Stimulated activated CD8-positive, alpha-beta memory T cell treated with anti-CD3 and anti-CD28 coated beads, Interleukin-2, amount 100 ng/mL, for 1 hour (primary cell): Measurements from ENCODE around the gene ACTL7B.
"Not testable (repeated sequence)": the region's sequence is repeated elsewhere in the genome, so short reads cannot be mapped to it uniquely, and the experiment has no call there.

Source experiments
- DNase-seq, 2 donors: peaks; one replicate each; pipeline ENCODE4 v3.0.0-alpha.2; 2020; ENCODE audit warnings: low read depth in 2 of 2

Gene ACTL7B

GRCh38 chr9:108869092-108869725 lies 13.4 kb upstream of the ACTL7B start:
- no peak for DNase-seq

- no peak for DNase-seq
Observed at GRCh38 chr9:108867829-108868228, 12.0 kb upstream of the ACTL7B start.

- no peak for DNase-seq
Observed at GRCh38 chr9:108867116-108867515, 11.3 kb upstream of the ACTL7B start.

GRCh38 chr9:108866001-108866420 lies 10.2 kb upstream of the ACTL7B start:
- no peak for DNase-seq

GRCh38 chr9:108865037-108865436 lies 9.3 kb upstream of the ACTL7B start:
- DNase-seq, result no peak

- DNase-seq, result no peak
Observed at GRCh38 chr9:108864446-108864845, 8.7 kb upstream of the ACTL7B start.

GRCh38 chr9:108863891-108864290 lies 8.1 kb upstream of the ACTL7B start:
- no peak for DNase-seq

- DNase-seq, result no peak
Observed at GRCh38 chr9:108861997-108862396, 6.2 kb upstream of the ACTL7B start, which contains the start of gene ACTL7A. Gene ACTL7A (plus strand): TSS chr9:108862266. CDS start chr9:108862323, 57 bp downstream.

GRCh38 chr9:108861464-108861863 lies 5.7 kb upstream of the ACTL7B start:
- no peak for DNase-seq

GRCh38 chr9:108860764-108861163 lies 5.0 kb upstream of the ACTL7B start:
- no peak for DNase-seq

- no peak for DNase-seq
Observed at GRCh38 chr9:108860354-108860753, 4.6 kb upstream of the ACTL7B start.

- no peak for DNase-seq
Observed at GRCh38 chr9:108859459-108860114, 3.8 kb upstream of the ACTL7B start.

GRCh38 chr9:108857572-108857971 lies 1.8 kb upstream of the ACTL7B start:
- no peak for DNase-seq

GRCh38 chr9:108855529-108855886 lies 278 bp downstream of the ACTL7B start:
- no peak for DNase-seq

GRCh38 chr9:108854641-108855528 lies 901 bp downstream of the ACTL7B start:
- no peak for DNase-seq

GRCh38 chr9:108854094-108854493 lies 1.7 kb downstream of the ACTL7B start:
- no peak for DNase-seq

GRCh38 chr9:108852079-108852478 lies 3.7 kb downstream of the ACTL7B start:
- no peak for DNase-seq

- DNase-seq, result no peak
Observed at GRCh38 chr9:108851138-108851537, 4.6 kb downstream of the ACTL7B start.

GRCh38 chr9:108850293-108850897 lies 5.4 kb downstream of the ACTL7B start:
- no peak for DNase-seq

- DNase-seq, result not testable (repeated sequence)
Observed at GRCh38 chr9:108848296-108848695, 7.5 kb downstream of the ACTL7B start.

GRCh38 chr9:108845947-108846346 lies 9.8 kb downstream of the ACTL7B start:
- no peak for DNase-seq

GRCh38 chr9:108845507-108845906 lies 10.3 kb downstream of the ACTL7B start:
- no peak for DNase-seq
